Stimulated activated CD8-positive, alpha-beta memory T cell treated with anti-CD3 and anti-CD28 coated beads, Interleukin-12 subunit alpha, Interleukin-12 subunit beta, amount 100 ng/mL, for 4 hours (primary cell): ENCODE results near the gene DHX58.

ENCODE experiments used
- DNase-seq: peaks from one replicate; pipeline ENCODE4 v3.0.0-alpha.2; 2020; ENCODE audit warnings: low read depth

Gene DHX58

GRCh38 chr17:42052346-42052877 is 60.1 kb downstream of the DHX58 start:
- DNase-seq: no peak

DNA sequence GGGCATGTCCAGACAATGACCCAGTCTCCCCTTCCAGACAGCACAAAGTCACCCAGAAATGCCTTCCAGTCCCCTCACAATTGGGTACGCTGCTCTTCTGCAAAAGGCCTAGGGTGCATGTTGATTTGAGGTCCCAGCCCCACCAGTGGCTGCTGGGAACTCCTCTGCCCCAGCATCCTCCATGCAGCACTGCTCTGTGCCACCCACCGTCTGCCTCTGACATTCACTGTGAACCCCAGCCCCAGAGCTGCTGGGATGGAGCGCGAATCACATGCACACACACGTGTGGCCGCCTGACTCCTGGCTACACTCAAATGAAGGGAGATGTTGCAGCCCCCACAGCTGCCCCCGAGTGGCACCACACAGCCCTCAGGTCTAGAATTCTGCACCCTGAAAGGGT is 60.9 kb downstream of the DHX58 start:
- no peak for DNase-seq
